HCT116 (cell line): Measurements from ENCODE around the gene HIPK2. TPM values are rescaled to one million over a fixed set of nuclear protein-coding genes. Genes with fewer than 3 reads are reported as not detected.

Experiments
- ATAC-seq: fragments of 200-7000 bp; cut with Tn5 transposase; 2 replicates; pipeline ENCODE4 v1.9.1; 2020; ENCODE audit warnings: mild to moderate bottlenecking, moderate library complexity
- BruUV-seq: library from RNA; stranded (reverse); fragments of 400-500 nt; replicated peaks from 2 replicates; lab custom pipeline; 2021; lab: Mats Ljungman, UMichigan
- CTCF ChIA-PET: fragments of 300-600 bp; sonication (Branson Sonifier 250); formaldehyde crosslinking; loops from one replicate; lab custom pipeline; 2021; ENCODE audit warnings: antibody characterized with exemption; lab: Charles Lee
- POLR2A ChIA-PET: fragments of 300-600, 350-600 bp; sonication (Branson Sonifier 250); formaldehyde crosslinking; loops from one replicate; lab custom pipeline; 2021; ENCODE audit warnings: antibody characterized with exemption; lab: Charles Lee
- RAD21 ChIA-PET, 2 experiments: fragments of 300-600 bp; sonication (Branson Sonifier 250); formaldehyde crosslinking; loops; one replicate each; lab custom pipeline; 2023; ENCODE audit warnings: low total read pairs in 2 of 2; ENCODE audit not compliant: uncharacterized antibody in 2 of 2, unreplicated experiment in 2 of 2, low non-redundant PET in 1 of 2; lab: Charles Lee
- DNase-seq: peaks from one replicate; pipeline ENCODE4 v3.0.0-alpha.2; 2010; ENCODE audit warnings: low read depth, low spot score
- H2AFZ ChIP-seq: fragments of 200-600 bp; shearing (Covaris generic), sonication (generic); 2 replicates; pipeline ENCODE4 v1.6.1; 2017; ENCODE audit warnings: low read depth, mixed run types, mixed read lengths, antibody characterized with exemption, low read length; ENCODE audit not compliant: poor library complexity, severe bottlenecking
- H3K27ac ChIP-seq: 2 replicates; pipeline ENCODE4 v1.5.1; 2012; ENCODE audit warnings: low read depth, low read length
- H3K27me3 ChIP-seq: fragments of 200-600 bp; sonication (generic); 2 replicates; pipeline ENCODE4 v1.6.1; 2016; ENCODE audit warnings: mixed run types, low read length, mixed read lengths; ENCODE audit not compliant: insufficient read depth
- H3K36me3 ChIP-seq, 2 experiments: fragments of 200-500 bp in 1 of 2; fragments of 200-600 bp in 1 of 2; sonication (Bioruptor generic) in 1 of 2; sonication (generic) in 1 of 2; 2 replicates each; pipeline versions ENCODE4 v1.5.1 to v1.6.1; 2014 to 2016; ENCODE audit warnings: low read length in 2 of 2, inconsistent platforms in 1 of 2, mixed read lengths in 1 of 2, mixed run types in 1 of 2; ENCODE audit not compliant: insufficient read depth in 2 of 2, control insufficient read depth in 1 of 2
- H3K4me1 ChIP-seq, 2 experiments: fragments of 200-600 bp in 1 of 2; sonication (generic) in 1 of 2; 2 replicates each; pipeline versions ENCODE4 v1.5.1 to v1.6.1; 2012 to 2017; ENCODE audit warnings: low read length in 2 of 2, inconsistent platforms in 1 of 2, mild to moderate bottlenecking in 1 of 2, mixed read lengths in 1 of 2, mixed run types in 1 of 2, moderate library complexity in 1 of 2; ENCODE audit not compliant: insufficient read depth in 2 of 2, control insufficient read depth in 1 of 2
- H3K4me2 ChIP-seq: fragments of 200-600 bp; sonication (generic); 2 replicates; pipeline ENCODE4 v1.6.1; 2017; ENCODE audit warnings: mixed run types, low read length, mixed read lengths
- H3K4me3 ChIP-seq, 2 experiments: fragments of 200-600 bp in 1 of 2; sonication (generic) in 1 of 2; replicated peaks in 1 of 2; 2 replicates each; pipeline ENCODE4 v1.5.1; 2011 to 2016; ENCODE audit warnings: low read length in 2 of 2, control low read depth in 1 of 2, low read depth in 1 of 2, mild to moderate bottlenecking in 1 of 2, mixed read lengths in 1 of 2, mixed run types in 1 of 2
- H3K79me2 ChIP-seq: fragments of 200-600 bp; sonication (generic); 2 replicates; pipeline ENCODE4 v1.6.1; 2017; ENCODE audit warnings: mild to moderate bottlenecking, mixed run types, low read length, moderate library complexity, mixed read lengths; ENCODE audit not compliant: insufficient read depth
- H3K9ac ChIP-seq: fragments of 200-600 bp; sonication (generic); 2 replicates; pipeline ENCODE4 v1.6.1; 2016; ENCODE audit warnings: low read length, mixed read lengths
- H3K9me2 ChIP-seq: fragments of 200-600 bp; sonication (generic), shearing (Covaris generic); 2 replicates; pipeline ENCODE4 v1.6.1; 2017; ENCODE audit warnings: mixed run types, mild to moderate bottlenecking, moderate library complexity; ENCODE audit not compliant: insufficient read depth
- H3K9me3 ChIP-seq, 2 experiments: fragments of 200-500 bp in 1 of 2; fragments of 200-600 bp in 1 of 2; sonication (Bioruptor generic) in 1 of 2; sonication (generic) in 1 of 2; 2 replicates each; pipeline ENCODE4 v1.6.1; 2014 to 2017; ENCODE audit warnings: low read length in 2 of 2, mixed read lengths in 2 of 2, inconsistent platforms in 1 of 2, low read depth in 1 of 2, mild to moderate bottlenecking in 1 of 2, mixed run types in 1 of 2, moderate library complexity in 1 of 2; ENCODE audit not compliant: control insufficient read depth in 1 of 2, insufficient read depth in 1 of 2
- H4K20me1 ChIP-seq: fragments of 200-600 bp; sonication (generic), shearing (Covaris generic); 2 replicates; pipeline ENCODE4 v1.6.1; 2017; ENCODE audit warnings: mixed run types, mild to moderate bottlenecking, moderate library complexity; ENCODE audit not compliant: insufficient read depth
- ATF3 ChIP-seq: IDR thresholded peaks from 2 replicates; pipeline ENCODE4 v1.6.1; 2012
- CBX3 ChIP-seq: IDR thresholded peaks from 2 replicates; pipeline ENCODE4 v1.6.1; 2012; ENCODE audit warnings: low read depth
- CEBPB ChIP-seq: IDR thresholded peaks from 2 replicates; pipeline ENCODE4 v1.6.1; 2012; ENCODE audit warnings: low read depth
- EGR1 ChIP-seq: IDR thresholded peaks from 2 replicates; pipeline ENCODE4 v1.6.1; 2012; ENCODE audit warnings: low read depth
- ELF1 ChIP-seq: IDR thresholded peaks from 2 replicates; pipeline ENCODE4 v1.6.1; 2012; ENCODE audit warnings: low read depth, borderline replicate concordance
- FOSL1 ChIP-seq: IDR thresholded peaks from 2 replicates; pipeline ENCODE4 v1.6.1; 2012; ENCODE audit warnings: low read depth
- JUND ChIP-seq: IDR thresholded peaks from 2 replicates; pipeline ENCODE4 v1.6.1; 2012
- SIN3A ChIP-seq: IDR thresholded peaks from 2 replicates; pipeline ENCODE4 v1.6.1; 2012; ENCODE audit warnings: low read depth
- SP1 ChIP-seq: IDR thresholded peaks from 2 replicates; pipeline ENCODE4 v1.6.1; 2012; ENCODE audit warnings: low read depth
- ZFX ChIP-seq: fragments of 450-650 bp; IDR thresholded peaks from 2 replicates; pipeline ENCODE4 v1.6.1; 2017
- ZNF274 ChIP-seq: fragments of 200-500 bp; sonication (Bioruptor generic); IDR thresholded peaks from 2 replicates; pipeline ENCODE4 v1.6.1; 2014; ENCODE audit warnings: mild to moderate bottlenecking, low read depth, low read length, inconsistent platforms
- intact Hi-C: fragments of 100-400 bp; cut with micrococcal nuclease; formaldehyde crosslinking; loops from 2 replicates; pipeline ENCODE4 v1.10.0; 2022
- total RNA-seq: library from RNA; stranded (reverse); gene quantifications from one replicate; pipeline ENCODE4 v1.2.1, GENCODE V29; 2021; ENCODE audit not compliant: unreplicated experiment

The HIPK2 gene
- total RNA-seq, 1 experiment from 2014 or later: 49.5 TPM

GRCh38 chr7:139525239-139525638 lies 252.6 kb downstream of the HIPK2 start (continued):
- TF ChIP-seq SIN3A (no peak), SP1 (no peak)
- TF ChIP-seq, all 23 proteins: peak for 0

- Histone ChIP-seq H3K9ac (no peak overlapping the region), H3K4me3 (no peak overlapping the region), H2AFZ (no peak overlapping the region), H3K27me3 (no peaks in the 10 kb centered on the region), H4K20me1 (no peaks in the 10 kb centered on the region), H3K27ac (no peak overlapping the region), H3K79me2 (no peaks in the 10 kb centered on the region), H3K4me1 (no peaks in the 10 kb centered on the region), H3K9me2 (no peaks in the 10 kb centered on the region), H3K9me3 (no peaks in the 10 kb centered on the region), H3K4me2 (no peak overlapping the region), H3K36me3 (no peaks in the 10 kb centered on the region)
- BruUV-seq: no TSS peak
- POLR2A ChIA-PET: no interaction called here
- RAD21 ChIA-PET: no interaction called here
- intact Hi-C loops: no loop called here
- ATAC-seq: no peak
- DNase-seq: no peak
- TF ChIP-seq JUND (no peak), ELF1 (no peak), EGR1 (no peak), ATF3 (no peak), SP1 (no peak), ZFX (no peak), ZNF274 (no peak), CEBPB (no peak), CBX3 (no peak), FOSL1 (no peak)
- CTCF ChIA-PET: no interaction called here
Observed at GRCh38 chr7:139523968-139524815, 253.6 kb downstream of the HIPK2 start.
